Measurements from ENCODE around the gene PTBP3. TPM values are rescaled to one million over a fixed set of nuclear protein-coding genes. Genes with fewer than 3 reads are reported as not detected.

Gene PTBP3
- total and polyA plus RNA-seq, 2 of the 4 experiments (the other 2 are of a cell fraction), result 8.6 to 15.6 TPM

- H2BK120ac ChIP-seq (ENCODE audit: low read depth, low read length), result no peak overlapping the region
- H3K27me3 ChIP-seq (ENCODE audit: control insufficient read depth, insufficient read depth, low read length), result no peaks in the 10 kb centered on the region
- H2AFZ ChIP-seq (replicated peaks; ENCODE audit: low read length, poor library complexity), result no peak overlapping the region
- BruUV-seq (replicated peaks), result no TSS peak
- intact Hi-C loops (cut with micrococcal nuclease) (no loop called here), in situ Hi-C loops (cut with MboI; ENCODE audit: low sequenced_read_pairs) (no loop called here), dilution Hi-C loops (cut with HindIII; ENCODE audit: low sequenced_read_pairs, unreplicated experiment) (no loop called here)
- no peak overlapping the region for H4K8ac ChIP-seq (ENCODE audit: low read depth in 2 of 2, low read length in 2 of 2)
- no peak overlapping the region for H4K91ac ChIP-seq (ENCODE audit: insufficient read depth, low read depth, low read length)
- H3K4me3 ChIP-seq (ENCODE audit: insufficient read depth, low read depth, low read length), result no peak overlapping the region
- no peak overlapping the region for H3K9ac ChIP-seq (ENCODE audit: low read depth, low read length)
- no peaks in the 10 kb centered on the region for H3K9me3 ChIP-seq (ENCODE audit: control insufficient read depth, insufficient read depth, low read length)
- H3K27ac ChIP-seq (ENCODE audit: insufficient read depth, low read length), result no peak overlapping the region
- TF ChIP-seq RCOR1 (IDR thresholded peaks at IDR 0.05; ENCODE audit: insufficient replicate concordance, low read length) (no peak), CEBPB (IDR thresholded peaks at IDR 0.05; ENCODE audit: low read depth, low read length) (no peak), BHLHE40 (IDR thresholded peaks at IDR 0.05; ENCODE audit: low read depth, low read length) (no peak), MAFK (IDR thresholded peaks at IDR 0.05; ENCODE audit: low read depth, low read length) (no peak)
- 93% methylated on average over 2 of the region's 5 CpGs; no CpG with 5 or more reads in 1 of the 2 experiments for WGBS, 2 experiments (ENCODE audit: extremely low coverage in 2 of 2, insufficient read length in 1 of 2)
- no peak overlapping the region for H2BK5ac ChIP-seq (ENCODE audit: low read depth, low read length, poor library complexity, severe bottlenecking)
- POLR2A ChIA-PET (ENCODE audit: unreplicated experiment), result no interaction called here
- ATAC-seq (ENCODE audit: low read depth), result no peak
- H4K5ac ChIP-seq (ENCODE audit: low read depth, low read length), result no peak overlapping the region
- no peak overlapping the region for H3K14ac ChIP-seq (replicated peaks; ENCODE audit: low read depth, low read length)
- peaks cover 5 to 56% of the 10 kb centered on the region in 2 experiments for H3K79me1 ChIP-seq (ENCODE audit: low read depth in 1 of 2, low read length in 2 of 2)
- DNase-seq, result no peak
- no peak overlapping the region for H3K23ac ChIP-seq (ENCODE audit: low read depth, low read length)
- H3K4ac ChIP-seq (ENCODE audit: low read depth, low read length), result no peak overlapping the region
- no peak overlapping the region for H2BK20ac ChIP-seq (ENCODE audit: low read depth, low read length)
- H3K9me1 ChIP-seq (ENCODE audit: insufficient read depth, low read length), result peaks cover 13% of the 10 kb centered on the region; the same call in 1 of the 2 replicates
- CTCF ChIA-PET, result no interaction called here
- H3K4me2 ChIP-seq (ENCODE audit: low read depth, low read length), result no peak overlapping the region
- H2AK9ac ChIP-seq (replicated peaks; ENCODE audit: low read depth, low read length, poor library complexity), result no peak overlapping the region
- H3K4me1 ChIP-seq (ENCODE audit: control insufficient read depth, insufficient read depth, low read length), result no peaks in the 10 kb centered on the region
- peaks cover 67% of the 10 kb centered on the region for H4K20me1 ChIP-seq (ENCODE audit: insufficient read depth, low read length)
- no peak overlapping the region for H3K18ac ChIP-seq (ENCODE audit: low read depth, low read length)
- H2AK5ac ChIP-seq (ENCODE audit: low read depth, low read length), result no peak overlapping the region
- H3K36me3 ChIP-seq (ENCODE audit: control insufficient read depth, insufficient read depth, low read length), result 0 out of 2 replicates have a peak, but pooled peaks cover 2% of the 10 kb centered on the region
- H2BK15ac ChIP-seq (ENCODE audit: low read depth, low read length), result no peak overlapping the region
- H3K56ac ChIP-seq (ENCODE audit: extremely low read depth, insufficient read depth, low read length), result no peak overlapping the region
These were observed 10.6 kb downstream of the PTBP3 start for GRCh38 chr9:112322701-112323377.

All from IMR-90 (cell line).